Measurements from ENCODE around the gene ABCA8. TPM values are rescaled to one million over a fixed set of nuclear protein-coding genes. Genes with fewer than 3 reads are reported as not detected.

The ABCA8 gene
- total RNA-seq, 4 donors from 2014 or later, result 30.0 to 68.5 (median 42.8) TPM

DNA sequence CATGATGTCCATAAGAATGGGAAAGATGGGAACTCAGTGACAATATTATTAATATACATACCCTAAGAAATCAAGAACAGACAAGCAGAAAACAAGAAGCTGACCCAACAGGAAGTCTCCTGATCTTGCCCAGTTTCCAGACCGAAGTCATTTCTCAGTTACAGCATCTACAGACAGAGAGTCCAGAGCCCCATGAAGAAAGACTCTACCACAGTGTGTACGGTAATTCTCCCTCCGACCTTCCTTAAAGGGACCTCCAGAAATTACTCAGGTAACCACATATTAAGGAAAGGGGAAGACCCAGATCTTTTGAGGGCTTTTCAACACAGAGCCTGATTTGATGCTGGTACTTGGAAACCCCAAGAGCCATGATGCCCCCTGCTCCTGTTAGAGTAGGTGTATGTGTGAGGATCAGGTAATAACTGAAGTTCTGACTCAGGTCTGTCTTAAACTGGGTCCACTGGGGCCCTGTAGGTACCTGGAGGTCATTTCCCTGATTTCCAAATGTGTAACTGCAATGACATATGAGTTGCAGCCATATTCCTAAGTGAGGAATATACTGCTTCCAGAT is 132.4 kb downstream of the ABCA8 start:
- no peak for TF ChIP-seq POLR2A (IDR thresholded peaks at IDR 0.05)
- TF ChIP-seq, protein P1, sequence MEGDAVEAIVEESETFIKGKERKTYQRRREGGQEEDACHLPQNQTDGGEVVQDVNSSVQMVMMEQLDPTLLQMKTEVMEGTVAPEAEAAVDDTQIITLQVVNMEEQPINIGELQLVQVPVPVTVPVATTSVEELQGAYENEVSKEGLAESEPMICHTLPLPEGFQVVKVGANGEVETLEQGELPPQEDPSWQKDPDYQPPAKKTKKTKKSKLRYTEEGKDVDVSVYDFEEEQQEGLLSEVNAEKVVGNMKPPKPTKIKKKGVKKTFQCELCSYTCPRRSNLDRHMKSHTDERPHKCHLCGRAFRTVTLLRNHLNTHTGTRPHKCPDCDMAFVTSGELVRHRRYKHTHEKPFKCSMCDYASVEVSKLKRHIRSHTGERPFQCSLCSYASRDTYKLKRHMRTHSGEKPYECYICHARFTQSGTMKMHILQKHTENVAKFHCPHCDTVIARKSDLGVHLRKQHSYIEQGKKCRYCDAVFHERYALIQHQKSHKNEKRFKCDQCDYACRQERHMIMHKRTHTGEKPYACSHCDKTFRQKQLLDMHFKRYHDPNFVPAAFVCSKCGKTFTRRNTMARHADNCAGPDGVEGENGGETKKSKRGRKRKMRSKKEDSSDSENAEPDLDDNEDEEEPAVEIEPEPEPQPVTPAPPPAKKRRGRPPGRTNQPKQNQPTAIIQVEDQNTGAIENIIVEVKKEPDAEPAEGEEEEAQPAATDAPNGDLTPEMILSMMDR (IDR thresholded peaks at IDR 0.05), result no peak
- Histone ChIP-seq H3K4me1 (no peaks in the 10 kb centered on the region), H3K27me3 (no peaks in the 10 kb centered on the region), H3K27ac (no peak overlapping the region), H3K9me3 (no peaks in the 10 kb centered on the region), H3K36me3 (no peaks in the 10 kb centered on the region), H3K4me3 (no peak overlapping the region)
- DNase-seq, result no peak
- intact Hi-C loops (cut with DNase I; ENCODE audit: low total_unique reads), result no loop called here

DNA sequence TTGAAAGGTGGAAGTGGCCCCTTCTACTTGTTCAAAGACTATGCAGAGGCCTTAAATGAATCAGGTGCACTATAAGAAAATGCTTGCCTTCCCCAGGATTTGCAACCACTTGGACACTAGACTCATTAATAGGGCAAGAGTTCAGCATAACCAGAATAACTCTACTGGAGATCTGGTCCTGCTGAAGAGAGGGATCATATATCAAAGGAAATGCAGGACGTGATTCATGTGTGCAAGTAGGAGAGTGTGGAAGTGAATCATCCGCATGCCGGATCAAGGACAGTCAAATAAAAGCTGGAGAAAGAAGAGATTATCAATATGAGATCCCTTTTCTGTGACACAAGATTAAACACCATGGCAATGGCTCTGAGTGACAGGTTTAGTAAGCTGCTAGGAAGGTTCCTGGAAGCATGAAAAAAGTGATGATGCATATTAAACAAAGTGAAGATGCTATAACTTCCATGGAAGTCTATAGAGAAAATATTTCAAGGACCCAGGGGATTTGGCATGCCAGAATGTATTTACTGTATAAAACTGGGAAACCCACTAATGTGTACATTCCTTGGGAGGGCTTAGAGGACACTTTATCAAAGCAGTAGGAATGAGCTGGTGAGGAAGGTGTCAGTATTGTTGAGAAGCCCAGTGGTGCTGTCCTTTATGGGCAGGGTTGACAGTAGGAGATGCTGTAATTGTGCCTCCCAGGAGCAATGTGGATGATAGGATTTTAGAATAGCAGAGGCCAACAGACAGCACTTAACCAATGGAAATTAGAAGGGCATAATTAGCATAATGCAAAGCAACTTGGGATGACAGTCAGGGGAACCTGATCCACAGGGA is 133.1 kb downstream of the ABCA8 start:
- H3K9me3 ChIP-seq, result no peaks in the 10 kb centered on the region
- H3K27me3 ChIP-seq, result no peaks in the 10 kb centered on the region
- intact Hi-C loops (cut with DNase I; ENCODE audit: low total_unique reads), result no loop called here
- no peak overlapping the region for H3K4me3 ChIP-seq
- no peak for DNase-seq
- H3K27ac ChIP-seq, result no peak overlapping the region
- no peaks in the 10 kb centered on the region for H3K4me1 ChIP-seq
- TF ChIP-seq POLR2A (IDR thresholded peaks at IDR 0.05), result no peak
- TF ChIP-seq, protein P1 (IDR thresholded peaks at IDR 0.05), result no peak
- H3K36me3 ChIP-seq, result no peaks in the 10 kb centered on the region

DNA sequence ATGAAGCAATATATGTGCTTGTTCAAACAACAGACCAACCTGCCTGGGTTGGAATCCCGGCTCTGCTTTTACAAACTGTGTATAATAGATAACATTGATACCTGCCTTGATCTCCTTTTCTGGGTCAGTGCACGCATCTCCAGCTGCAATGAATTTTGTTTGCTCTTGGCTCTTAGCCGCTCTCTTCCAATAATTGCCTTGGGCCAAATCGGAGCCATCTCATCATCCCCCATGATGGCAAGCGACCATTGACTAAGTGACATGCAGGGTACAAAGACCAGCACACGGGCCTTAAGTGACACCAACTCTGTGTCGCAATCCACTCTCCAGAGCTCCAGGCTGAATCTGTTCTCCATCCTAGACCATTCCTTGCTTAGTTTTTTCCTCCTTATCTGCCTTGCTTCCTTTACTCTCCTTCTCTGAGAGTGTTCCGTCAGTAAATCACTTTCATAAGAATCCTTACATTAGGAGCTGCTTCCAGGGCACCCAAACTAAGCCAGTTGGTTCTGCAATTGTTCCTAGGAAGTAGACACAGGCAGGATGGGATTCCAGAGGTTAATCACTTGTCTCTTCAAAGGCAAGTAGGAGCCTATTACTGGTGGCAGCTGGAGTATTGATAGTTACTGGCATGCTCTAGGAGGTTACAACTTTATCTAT is 134.2 kb downstream of the ABCA8 start:
- TF ChIP-seq POLR2A (IDR thresholded peaks at IDR 0.05), result no peak
- TF ChIP-seq, protein P1 (IDR thresholded peaks at IDR 0.05), result no peak
- no peaks in the 10 kb centered on the region for H3K36me3 ChIP-seq
- no peaks in the 10 kb centered on the region for H3K4me1 ChIP-seq
- intact Hi-C loops (cut with DNase I; ENCODE audit: low total_unique reads), result no loop called here
- H3K27ac ChIP-seq, result no peak overlapping the region
- no peak for DNase-seq
- no peaks in the 10 kb centered on the region for H3K9me3 ChIP-seq
- no peak overlapping the region for H3K4me3 ChIP-seq
- no peaks in the 10 kb centered on the region for H3K27me3 ChIP-seq

DNA sequence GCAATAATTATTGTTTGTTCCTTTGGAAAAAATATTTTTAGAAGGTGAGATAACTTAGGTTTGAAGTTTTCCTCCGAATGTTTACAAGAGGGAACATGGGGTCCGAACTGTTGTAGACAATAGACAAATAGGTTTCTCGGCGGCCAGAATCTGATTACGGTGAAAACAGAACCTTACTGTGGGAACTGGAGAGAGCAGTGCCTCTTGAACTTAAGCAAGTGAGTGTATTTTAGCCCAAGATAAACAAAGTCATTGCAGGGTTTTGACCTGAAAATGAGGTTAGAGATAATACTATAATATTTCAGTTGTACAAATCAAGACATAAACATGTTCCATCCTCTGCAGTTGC is 134.7 kb downstream of the ABCA8 start:
- no peak for DNase-seq
- intact Hi-C loops (cut with DNase I; ENCODE audit: low total_unique reads), result no loop called here
- Histone ChIP-seq H3K27me3 (no peaks in the 10 kb centered on the region), H3K9me3 (no peaks in the 10 kb centered on the region), H3K4me3 (no peak overlapping the region), H3K27ac (no peak overlapping the region), H3K4me1 (no peaks in the 10 kb centered on the region), H3K36me3 (no peaks in the 10 kb centered on the region)
- TF ChIP-seq POLR2A (IDR thresholded peaks at IDR 0.05), result no peak
- TF ChIP-seq, protein P1 (IDR thresholded peaks at IDR 0.05), result no peak

DNA sequence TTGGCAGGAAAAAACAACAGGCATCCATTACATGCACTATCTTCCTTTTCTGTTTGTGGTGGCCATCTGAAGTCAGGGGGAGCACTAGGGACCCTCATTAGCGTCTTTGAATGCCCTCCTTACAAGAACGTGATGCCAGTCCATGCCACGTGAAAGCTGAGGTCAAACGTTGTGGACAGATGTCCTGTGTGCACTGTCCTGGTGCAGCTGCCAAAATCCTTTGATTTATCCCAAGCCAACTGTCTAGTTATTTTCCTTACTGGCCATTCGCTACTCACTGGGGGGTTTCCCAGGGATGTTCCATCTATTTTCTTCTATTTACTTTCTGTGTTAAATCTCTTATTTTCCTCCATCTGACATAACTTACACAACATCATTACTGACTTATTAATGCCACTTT is 135.7 kb downstream of the ABCA8 start:
- no peak for TF ChIP-seq POLR2A (IDR thresholded peaks at IDR 0.05)
- TF ChIP-seq, protein P1 (IDR thresholded peaks at IDR 0.05), result no peak
- Histone ChIP-seq H3K27ac (no peak overlapping the region), H3K36me3 (no peaks in the 10 kb centered on the region), H3K4me1 (no peaks in the 10 kb centered on the region), H3K4me3 (no peak overlapping the region), H3K27me3 (no peaks in the 10 kb centered on the region), H3K9me3 (no peaks in the 10 kb centered on the region)
- no peak for DNase-seq
- intact Hi-C loops (cut with DNase I; ENCODE audit: low total_unique reads), result no loop called here
